Mammary epithelial cell (primary cell): ENCODE data around the gene RFTN1.

Experiments used
- EZH2 ChIP-seq: IDR thresholded peaks from 2 replicates; pipeline ENCODE4 v1.6.1; 2012; ENCODE audit warnings: low read length, inconsistent platforms, borderline replicate concordance
- TF ChIP-seq, protein P1 (sequence below), 2 donors: IDR thresholded peaks in 1 of 2; conservative IDR thresholded peaks in 1 of 2; 2 replicates each; pipeline ENCODE4 v1.5.1; 2011 to 2012; ENCODE audit warnings: inconsistent platforms in 2 of 2, low read length in 2 of 2, mild to moderate bottlenecking in 2 of 2, control low read depth in 1 of 2, low read depth in 1 of 2; ENCODE audit not compliant: insufficient read depth in 1 of 2; ENCODE audit errors: extremely low read depth in 1 of 2

DNA sequence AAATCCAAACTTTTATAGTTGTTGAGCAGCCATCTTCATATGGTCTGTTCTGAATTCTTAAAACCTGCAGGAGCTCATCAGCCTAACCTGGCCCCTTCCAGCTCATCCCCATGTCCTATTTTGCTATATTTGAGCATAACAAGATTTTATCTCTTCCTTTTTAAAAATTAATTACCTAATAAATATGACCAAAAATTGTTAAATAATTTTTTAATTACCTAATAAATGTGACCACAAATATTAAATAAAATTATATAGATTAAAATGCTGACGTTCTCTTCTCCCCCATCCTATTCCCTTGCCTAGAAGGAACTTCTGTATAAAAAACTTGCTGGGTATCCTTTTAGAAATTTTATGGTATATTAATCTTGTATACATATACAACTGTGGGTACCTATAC, 204.8 kb downstream of the RFTN1 start:
- TF ChIP-seq, protein P1, sequence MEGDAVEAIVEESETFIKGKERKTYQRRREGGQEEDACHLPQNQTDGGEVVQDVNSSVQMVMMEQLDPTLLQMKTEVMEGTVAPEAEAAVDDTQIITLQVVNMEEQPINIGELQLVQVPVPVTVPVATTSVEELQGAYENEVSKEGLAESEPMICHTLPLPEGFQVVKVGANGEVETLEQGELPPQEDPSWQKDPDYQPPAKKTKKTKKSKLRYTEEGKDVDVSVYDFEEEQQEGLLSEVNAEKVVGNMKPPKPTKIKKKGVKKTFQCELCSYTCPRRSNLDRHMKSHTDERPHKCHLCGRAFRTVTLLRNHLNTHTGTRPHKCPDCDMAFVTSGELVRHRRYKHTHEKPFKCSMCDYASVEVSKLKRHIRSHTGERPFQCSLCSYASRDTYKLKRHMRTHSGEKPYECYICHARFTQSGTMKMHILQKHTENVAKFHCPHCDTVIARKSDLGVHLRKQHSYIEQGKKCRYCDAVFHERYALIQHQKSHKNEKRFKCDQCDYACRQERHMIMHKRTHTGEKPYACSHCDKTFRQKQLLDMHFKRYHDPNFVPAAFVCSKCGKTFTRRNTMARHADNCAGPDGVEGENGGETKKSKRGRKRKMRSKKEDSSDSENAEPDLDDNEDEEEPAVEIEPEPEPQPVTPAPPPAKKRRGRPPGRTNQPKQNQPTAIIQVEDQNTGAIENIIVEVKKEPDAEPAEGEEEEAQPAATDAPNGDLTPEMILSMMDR (conservative IDR thresholded peaks at IDR 0.05 in 1 of 2, IDR thresholded peaks at IDR 0.05 in 1 of 2; ENCODE audit: extremely low read depth in 1 of 2, insufficient read depth in 1 of 2, low read depth in 1 of 2, low read length in 2 of 2): no peak
- TF ChIP-seq EZH2: no peak
